ENCODE results near the gene SHQ1.

DNA sequence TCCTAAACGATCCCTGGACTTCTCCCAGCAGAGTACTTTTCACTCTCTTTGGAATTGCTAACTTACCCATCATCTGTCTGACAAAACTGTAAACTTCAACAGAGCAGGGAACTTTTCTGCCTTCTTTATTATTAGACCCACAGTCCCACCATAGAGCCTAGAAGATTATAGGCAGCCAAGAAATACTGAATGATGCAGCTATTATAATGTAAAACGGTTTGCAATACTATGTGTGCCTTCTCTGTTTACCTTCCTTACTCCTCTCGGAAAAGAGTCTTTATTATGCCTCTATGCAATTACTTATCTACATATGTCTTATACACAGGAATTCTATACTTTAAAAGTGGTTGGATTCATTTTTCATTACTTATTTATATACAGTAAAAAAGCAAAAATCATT, 36.0 kb downstream of the SHQ1 start:
- TF ChIP-seq, protein P1, sequence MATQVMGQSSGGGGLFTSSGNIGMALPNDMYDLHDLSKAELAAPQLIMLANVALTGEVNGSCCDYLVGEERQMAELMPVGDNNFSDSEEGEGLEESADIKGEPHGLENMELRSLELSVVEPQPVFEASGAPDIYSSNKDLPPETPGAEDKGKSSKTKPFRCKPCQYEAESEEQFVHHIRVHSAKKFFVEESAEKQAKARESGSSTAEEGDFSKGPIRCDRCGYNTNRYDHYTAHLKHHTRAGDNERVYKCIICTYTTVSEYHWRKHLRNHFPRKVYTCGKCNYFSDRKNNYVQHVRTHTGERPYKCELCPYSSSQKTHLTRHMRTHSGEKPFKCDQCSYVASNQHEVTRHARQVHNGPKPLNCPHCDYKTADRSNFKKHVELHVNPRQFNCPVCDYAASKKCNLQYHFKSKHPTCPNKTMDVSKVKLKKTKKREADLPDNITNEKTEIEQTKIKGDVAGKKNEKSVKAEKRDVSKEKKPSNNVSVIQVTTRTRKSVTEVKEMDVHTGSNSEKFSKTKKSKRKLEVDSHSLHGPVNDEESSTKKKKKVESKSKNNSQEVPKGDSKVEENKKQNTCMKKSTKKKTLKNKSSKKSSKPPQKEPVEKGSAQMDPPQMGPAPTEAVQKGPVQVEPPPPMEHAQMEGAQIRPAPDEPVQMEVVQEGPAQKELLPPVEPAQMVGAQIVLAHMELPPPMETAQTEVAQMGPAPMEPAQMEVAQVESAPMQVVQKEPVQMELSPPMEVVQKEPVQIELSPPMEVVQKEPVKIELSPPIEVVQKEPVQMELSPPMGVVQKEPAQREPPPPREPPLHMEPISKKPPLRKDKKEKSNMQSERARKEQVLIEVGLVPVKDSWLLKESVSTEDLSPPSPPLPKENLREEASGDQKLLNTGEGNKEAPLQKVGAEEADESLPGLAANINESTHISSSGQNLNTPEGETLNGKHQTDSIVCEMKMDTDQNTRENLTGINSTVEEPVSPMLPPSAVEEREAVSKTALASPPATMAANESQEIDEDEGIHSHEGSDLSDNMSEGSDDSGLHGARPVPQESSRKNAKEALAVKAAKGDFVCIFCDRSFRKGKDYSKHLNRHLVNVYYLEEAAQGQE (IDR thresholded peaks at IDR 0.05; ENCODE audit: unreplicated experiment), result no peak
- TF ChIP-seq, protein P2, sequence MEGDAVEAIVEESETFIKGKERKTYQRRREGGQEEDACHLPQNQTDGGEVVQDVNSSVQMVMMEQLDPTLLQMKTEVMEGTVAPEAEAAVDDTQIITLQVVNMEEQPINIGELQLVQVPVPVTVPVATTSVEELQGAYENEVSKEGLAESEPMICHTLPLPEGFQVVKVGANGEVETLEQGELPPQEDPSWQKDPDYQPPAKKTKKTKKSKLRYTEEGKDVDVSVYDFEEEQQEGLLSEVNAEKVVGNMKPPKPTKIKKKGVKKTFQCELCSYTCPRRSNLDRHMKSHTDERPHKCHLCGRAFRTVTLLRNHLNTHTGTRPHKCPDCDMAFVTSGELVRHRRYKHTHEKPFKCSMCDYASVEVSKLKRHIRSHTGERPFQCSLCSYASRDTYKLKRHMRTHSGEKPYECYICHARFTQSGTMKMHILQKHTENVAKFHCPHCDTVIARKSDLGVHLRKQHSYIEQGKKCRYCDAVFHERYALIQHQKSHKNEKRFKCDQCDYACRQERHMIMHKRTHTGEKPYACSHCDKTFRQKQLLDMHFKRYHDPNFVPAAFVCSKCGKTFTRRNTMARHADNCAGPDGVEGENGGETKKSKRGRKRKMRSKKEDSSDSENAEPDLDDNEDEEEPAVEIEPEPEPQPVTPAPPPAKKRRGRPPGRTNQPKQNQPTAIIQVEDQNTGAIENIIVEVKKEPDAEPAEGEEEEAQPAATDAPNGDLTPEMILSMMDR (conservative IDR thresholded peaks at IDR 0.05; ENCODE audit: low read depth in 2 of 2), result no peak
- TF ChIP-seq EZH2phosphoT487 (IDR thresholded peaks at IDR 0.05; ENCODE audit: unreplicated experiment) (no peak), ZNF331 (CRISPR knock-in tag; IDR thresholded peaks at IDR 0.05; ENCODE audit: low read depth) (no peak), POLR2AphosphoS5 (IDR thresholded peaks at IDR 0.05; ENCODE audit: low read depth) (no peak), EZH2 (IDR thresholded peaks at IDR 0.05; ENCODE audit: low read depth, unreplicated experiment) (no peak), JUNB (IDR thresholded peaks at IDR 0.05; ENCODE audit: unreplicated experiment) (no peak)
